Endothelial cell of umbilical vein (primary cell): Measurements from ENCODE around the gene CYP19A1. TPM values are rescaled to one million over a fixed set of nuclear protein-coding genes. Genes with fewer than 3 reads are reported as not detected.

Experiments
- BruUV-seq: library from RNA; stranded (reverse); fragments of 400-500 nt; replicated peaks from 2 replicates; lab custom pipeline; 2021; lab: Mats Ljungman, UMichigan
- CTCF ChIA-PET: fragments of 300-600, 350-600 bp; sonication (Branson Sonifier 250); formaldehyde crosslinking; loops from one replicate; lab custom pipeline; 2021; ENCODE audit warnings: antibody characterized with exemption, inconsistent platforms; lab: Charles Lee
- POLR2A ChIA-PET: fragments of 300-600, 350-600 bp; sonication (Branson Sonifier 250); formaldehyde crosslinking; loops from one replicate; lab custom pipeline; 2021; ENCODE audit warnings: antibody characterized with exemption, inconsistent platforms; lab: Charles Lee
- DNase-seq: peaks from one replicate; pipeline ENCODE4 v3.0.0-alpha.2; 2011; ENCODE audit warnings: low read depth, low spot score
- FAIRE-seq: peaks from 2 replicates; lab custom pipeline; 2011; peaks lifted over from hg19 to GRCh38; lab: Jason Lieb, UNC
- H2AFZ ChIP-seq: 2 replicates; pipeline ENCODE4 v1.6.0; 2012; ENCODE audit warnings: low read depth, low read length, control low read depth, inconsistent platforms
- H3K27ac ChIP-seq: 2 replicates; pipeline ENCODE4 v1.5.1; 2011; ENCODE audit warnings: low read depth, mild to moderate bottlenecking, control low read depth, low read length, moderate library complexity; ENCODE audit not compliant: insufficient read depth
- H3K27me3 ChIP-seq, 2 experiments: 2 replicates each; pipeline versions ENCODE4 v1.6.0 to v1.6.1; 2011; ENCODE audit warnings: low read length in 2 of 2, mixed read lengths in 1 of 2; ENCODE audit not compliant: control insufficient read depth in 2 of 2, insufficient read depth in 2 of 2
- H3K36me3 ChIP-seq, 2 experiments: 2 replicates in 1 of 2; 3 replicates in 1 of 2; pipeline ENCODE4 v1.5.1; 2011; ENCODE audit warnings: low read length in 2 of 2, mild to moderate bottlenecking in 1 of 2, moderate library complexity in 1 of 2; ENCODE audit not compliant: control insufficient read depth in 2 of 2, insufficient read depth in 2 of 2; ENCODE audit errors: extremely low read depth in 1 of 2
- H3K4me1 ChIP-seq: 3 replicates; pipeline ENCODE4 v1.5.1; 2011; ENCODE audit warnings: mild to moderate bottlenecking, low read length; ENCODE audit not compliant: control insufficient read depth, insufficient read depth; ENCODE audit errors: extremely low read depth
- H3K4me2 ChIP-seq: 2 replicates; pipeline ENCODE4 v1.6.1; 2011; ENCODE audit warnings: low read length, control low read depth, mixed read lengths; ENCODE audit not compliant: insufficient read depth
- H3K4me3 ChIP-seq, 3 experiments: fragments of 200-600 bp in 1 of 3; sonication (generic), shearing (Covaris generic) in 1 of 3; replicated peaks in 1 of 3; 2 replicates each; pipeline ENCODE4 v1.5.1; 2011 to 2016; ENCODE audit warnings: control low read depth in 3 of 3, low read length in 3 of 3, mild to moderate bottlenecking in 2 of 3, inconsistent platforms in 1 of 3, low read depth in 1 of 3, moderate library complexity in 1 of 3; ENCODE audit not compliant: insufficient read depth in 1 of 3
- H3K79me2 ChIP-seq: 2 replicates; pipeline ENCODE4 v1.6.0; 2012; ENCODE audit warnings: low read length, inconsistent platforms; ENCODE audit not compliant: control insufficient read depth, insufficient read depth
- H3K9ac ChIP-seq: replicated peaks from 2 replicates; pipeline ENCODE3; 2011; ENCODE audit warnings: low read length, control low read depth; ENCODE audit not compliant: insufficient read depth; ENCODE audit errors: extremely low read depth
- H3K9me1 ChIP-seq: replicated peaks from 3 replicates; pipeline ENCODE4 v1.6.0; 2011; ENCODE audit warnings: mild to moderate bottlenecking, low read length; ENCODE audit not compliant: control insufficient read depth, insufficient read depth; ENCODE audit errors: extremely low read depth
- H3K9me3 ChIP-seq: replicated peaks from 2 replicates; pipeline ENCODE4 v1.5.1; 2012; ENCODE audit warnings: low read length, inconsistent platforms; ENCODE audit not compliant: control insufficient read depth, insufficient read depth
- H4K20me1 ChIP-seq: replicated peaks from 2 replicates; pipeline ENCODE3; 2011; ENCODE audit warnings: mild to moderate bottlenecking, low read length; ENCODE audit not compliant: control insufficient read depth, insufficient read depth; ENCODE audit errors: extremely low read depth
- EZH2 ChIP-seq: IDR thresholded peaks from 2 replicates; pipeline ENCODE4 v1.6.1; 2012; ENCODE audit warnings: borderline replicate concordance, low read depth, mild to moderate bottlenecking, moderate library complexity, low read length, inconsistent platforms; ENCODE audit not compliant: severe bottlenecking
- FOS ChIP-seq: IDR thresholded peaks from 2 replicates; pipeline ENCODE4 v1.6.1; 2011; ENCODE audit warnings: mild to moderate bottlenecking, low read length, moderate library complexity, borderline replicate concordance; ENCODE audit not compliant: insufficient read depth
- GATA2 ChIP-seq: IDR thresholded peaks from 2 replicates; pipeline ENCODE4 v1.7.0; 2011; ENCODE audit warnings: low read depth, mild to moderate bottlenecking, moderate library complexity, mixed read lengths, low read length; ENCODE audit not compliant: insufficient read length, insufficient read depth
- JUN ChIP-seq: IDR thresholded peaks from 2 replicates; pipeline ENCODE4 v1.6.1; 2011; ENCODE audit warnings: borderline replicate concordance, low read depth; ENCODE audit not compliant: insufficient read length, insufficient read depth
- MYC ChIP-seq: IDR thresholded peaks from one replicate; pipeline ENCODE4 v1.6.1; 2011; ENCODE audit warnings: mild to moderate bottlenecking, low read depth, low read length
- POLR2A ChIP-seq: IDR thresholded peaks from 2 replicates; pipeline ENCODE4 v1.6.1; 2012; ENCODE audit warnings: low read depth, mild to moderate bottlenecking, control low read depth, low read length
- POLR2AphosphoS5 ChIP-seq: IDR thresholded peaks from 2 replicates; pipeline ENCODE4 v1.6.1; 2012; ENCODE audit warnings: low read depth, mild to moderate bottlenecking, control low read depth, low read length, moderate library complexity; ENCODE audit not compliant: insufficient read depth
- dilution Hi-C: fragments of 300-500 bp; cut with MboI; formaldehyde crosslinking; loops from one replicate; pipeline ENCODE4 v1.15.0; 2019; ENCODE audit warnings: low sequenced_read_pairs; ENCODE audit not compliant: extremely low pct_ligation_motif_present
- intact Hi-C: fragments of 100-400 bp; cut with micrococcal nuclease; formaldehyde crosslinking; loops from one replicate; pipeline ENCODE4 v1.10.0; 2022
- polyA plus RNA-seq, 4 experiments: library from polyadenylated mRNA; depleted of rRNA in 3 of 4; stranded (reverse) in 3 of 4; unstranded in 1 of 4; fragments of >200 nt; gene quantifications; 2 replicates each; pipeline versions ENCODE4 v1.2.1 to v1.2.3, GENCODE V29; 2011 to 2012; ENCODE audit warnings: missing spikeins in 1 of 4
- total RNA-seq: library from RNA; stranded (reverse); gene quantifications from 2 replicates; pipeline ENCODE4 v1.2.3, GENCODE V29; 2021
- TF ChIP-seq, protein P1 (sequence below): IDR thresholded peaks from 2 replicates; pipeline ENCODE4 v1.6.1; 2011; ENCODE audit not compliant: insufficient read depth, insufficient read length
- TF ChIP-seq, protein P2 (sequence below), 2 donors: IDR thresholded peaks; 1 replicate in 1 of 2; 2 replicates in 1 of 2; pipeline ENCODE4 v1.5.1; 2011; ENCODE audit warnings: low read length in 2 of 2, mild to moderate bottlenecking in 2 of 2, moderate library complexity in 2 of 2, control low read depth in 1 of 2, inconsistent platforms in 1 of 2, low read depth in 1 of 2; ENCODE audit not compliant: insufficient read depth in 1 of 2; ENCODE audit errors: extremely low read depth in 1 of 2

The CYP19A1 gene
- total and polyA plus RNA-seq, 2 donors (not counting 3 experiments of a cell fraction or from before 2014, with no cell fraction given) = not detected

DNA sequence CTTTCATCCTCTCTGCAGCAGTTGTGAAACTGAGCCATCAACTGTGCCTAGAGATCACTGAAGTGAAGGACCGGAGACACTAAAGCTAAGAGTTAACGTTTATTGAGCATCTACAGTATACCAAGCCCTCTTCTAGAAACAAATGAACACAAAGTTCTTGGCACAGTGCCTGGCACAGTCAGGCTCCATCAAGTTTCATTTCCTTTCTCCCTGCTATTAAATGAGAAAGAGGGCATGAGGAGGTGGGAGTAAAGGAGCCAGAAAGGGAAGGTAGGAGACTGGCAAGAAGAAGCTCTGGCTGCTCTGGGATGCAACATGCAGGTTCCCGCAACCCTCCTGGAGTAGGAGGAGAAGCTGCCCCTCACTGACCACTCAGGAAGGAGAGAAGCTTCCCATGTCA is 30.6 kb downstream of the CYP19A1 start:
- Histone ChIP-seq H3K79me2 (no peaks in the 10 kb centered on the region), H2AFZ (no peak overlapping the region), H3K4me2 (no peak overlapping the region), H3K27me3 (peaks cover 80 to 88% of the 10 kb centered on the region in 2 experiments), H3K9me1 (no peaks in the 10 kb centered on the region), H3K9me3 (no peaks in the 10 kb centered on the region), H3K36me3 (no peaks in the 10 kb centered on the region), H3K9ac (no peak overlapping the region), H3K27ac (no peak overlapping the region), H4K20me1 (no peaks in the 10 kb centered on the region), H3K4me1 (no peaks in the 10 kb centered on the region), H3K4me3 (no peak overlapping the region)
- intact Hi-C loops (no loop called here), dilution Hi-C loops (no loop called here)
- no TSS peak for BruUV-seq
- CTCF ChIA-PET = interaction anchor here (1.3 to 1.6 kb wide), 3 partner anchors 27 to 281 kb away, joined by 3 to 5 read pairs (median 4); no protein-coding TSS in a partner anchor
- POLR2A ChIA-PET = no interaction called here
- TF ChIP-seq POLR2A (no peak), FOS (no peak), EZH2 (no peak), MYC (no peak), GATA2 (no peak), JUN (no peak), POLR2AphosphoS5 (no peak)
- TF ChIP-seq, protein P1, sequence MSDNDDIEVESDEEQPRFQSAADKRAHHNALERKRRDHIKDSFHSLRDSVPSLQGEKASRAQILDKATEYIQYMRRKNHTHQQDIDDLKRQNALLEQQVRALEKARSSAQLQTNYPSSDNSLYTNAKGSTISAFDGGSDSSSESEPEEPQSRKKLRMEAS = no peak
- TF ChIP-seq, protein P2, sequence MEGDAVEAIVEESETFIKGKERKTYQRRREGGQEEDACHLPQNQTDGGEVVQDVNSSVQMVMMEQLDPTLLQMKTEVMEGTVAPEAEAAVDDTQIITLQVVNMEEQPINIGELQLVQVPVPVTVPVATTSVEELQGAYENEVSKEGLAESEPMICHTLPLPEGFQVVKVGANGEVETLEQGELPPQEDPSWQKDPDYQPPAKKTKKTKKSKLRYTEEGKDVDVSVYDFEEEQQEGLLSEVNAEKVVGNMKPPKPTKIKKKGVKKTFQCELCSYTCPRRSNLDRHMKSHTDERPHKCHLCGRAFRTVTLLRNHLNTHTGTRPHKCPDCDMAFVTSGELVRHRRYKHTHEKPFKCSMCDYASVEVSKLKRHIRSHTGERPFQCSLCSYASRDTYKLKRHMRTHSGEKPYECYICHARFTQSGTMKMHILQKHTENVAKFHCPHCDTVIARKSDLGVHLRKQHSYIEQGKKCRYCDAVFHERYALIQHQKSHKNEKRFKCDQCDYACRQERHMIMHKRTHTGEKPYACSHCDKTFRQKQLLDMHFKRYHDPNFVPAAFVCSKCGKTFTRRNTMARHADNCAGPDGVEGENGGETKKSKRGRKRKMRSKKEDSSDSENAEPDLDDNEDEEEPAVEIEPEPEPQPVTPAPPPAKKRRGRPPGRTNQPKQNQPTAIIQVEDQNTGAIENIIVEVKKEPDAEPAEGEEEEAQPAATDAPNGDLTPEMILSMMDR (IDR thresholded peaks at IDR 0.05; ENCODE audit: extremely low read depth in 1 of 2, insufficient read depth in 1 of 2, low read depth in 1 of 2, low read length in 2 of 2) = no peak
- DNase-seq (no peak), FAIRE-seq (no peak)
